NCI-H1930 (cell line): ENCODE data around the gene VGLL4.

Experiments used
- DNase-seq, 2 experiments: peaks; one replicate each; lab custom pipeline; 2025; lab: John Stamatoyannopoulos, UW

VGLL4 gene

GRCh38 chr3:11627612-11628011, 16.1 kb downstream of the VGLL4 start:
- no peak for DNase-seq

- no peak for DNase-seq
Measured at GRCh38 chr3:11626084-11626463, 17.6 kb downstream of the VGLL4 start.

DNA sequence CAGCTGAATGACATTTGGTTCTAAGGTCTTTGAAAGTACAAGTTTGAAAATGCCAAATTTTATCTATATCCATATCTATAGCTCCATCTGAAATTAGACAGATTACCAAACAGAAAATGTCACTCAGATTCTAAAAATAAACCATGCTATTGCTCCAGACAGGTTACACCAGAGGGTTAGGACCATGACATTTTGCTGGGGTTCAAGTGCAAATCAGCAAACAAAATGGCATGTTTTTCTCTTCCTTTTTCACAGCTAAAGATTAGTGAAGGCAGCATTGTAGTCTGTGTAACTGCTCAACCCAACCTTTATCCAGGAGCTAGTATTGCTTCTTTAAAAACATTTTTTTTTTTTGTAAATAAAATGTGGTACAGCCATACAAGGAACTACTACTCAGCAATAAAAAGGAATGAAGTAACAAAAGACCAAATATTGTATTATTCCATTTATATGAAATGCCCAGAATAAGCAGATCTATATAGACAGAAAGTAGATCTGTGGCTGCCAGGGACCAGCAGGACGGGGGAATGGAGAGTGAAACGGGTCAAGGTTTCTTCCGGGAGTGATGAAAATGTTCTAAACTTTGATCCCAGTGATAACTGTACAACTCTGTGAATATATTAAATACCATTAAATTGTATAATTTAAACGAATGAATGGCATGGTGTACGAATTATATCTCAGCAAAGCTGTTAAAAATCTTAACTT, 18.2 kb downstream of the VGLL4 start:
- DNase-seq, result no peak

DNA sequence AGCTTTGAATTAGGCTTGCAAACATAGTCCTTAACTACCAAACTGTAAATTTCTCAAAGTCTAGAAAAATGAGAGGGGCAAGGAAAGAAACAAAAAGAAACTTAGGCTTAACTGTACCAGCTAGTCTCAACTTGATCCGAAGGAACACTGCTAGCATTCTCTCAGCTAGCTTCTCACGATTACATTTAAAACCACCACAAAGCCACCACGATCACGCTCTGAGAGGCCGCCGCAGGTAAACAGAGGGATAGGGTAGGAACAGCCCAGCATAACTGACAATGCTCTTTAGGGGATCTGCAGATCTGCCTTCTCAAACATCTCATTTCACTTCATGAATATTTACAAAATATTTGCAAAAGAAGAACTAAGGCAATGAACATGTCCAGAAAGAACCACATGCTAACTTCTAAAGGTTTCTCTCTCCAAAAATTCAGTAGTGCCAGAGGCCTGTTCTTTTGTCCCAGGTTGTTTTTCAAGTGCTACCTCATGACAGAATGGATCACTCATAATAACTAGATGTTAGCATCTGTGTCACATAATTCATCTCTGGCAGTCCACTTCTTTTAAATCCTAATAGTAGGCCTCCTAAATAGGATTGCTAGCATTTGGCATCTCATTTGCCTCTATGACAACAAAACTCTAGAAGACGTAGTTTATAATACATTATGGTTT, 18.9 kb downstream of the VGLL4 start:
- no peak for DNase-seq

DNA sequence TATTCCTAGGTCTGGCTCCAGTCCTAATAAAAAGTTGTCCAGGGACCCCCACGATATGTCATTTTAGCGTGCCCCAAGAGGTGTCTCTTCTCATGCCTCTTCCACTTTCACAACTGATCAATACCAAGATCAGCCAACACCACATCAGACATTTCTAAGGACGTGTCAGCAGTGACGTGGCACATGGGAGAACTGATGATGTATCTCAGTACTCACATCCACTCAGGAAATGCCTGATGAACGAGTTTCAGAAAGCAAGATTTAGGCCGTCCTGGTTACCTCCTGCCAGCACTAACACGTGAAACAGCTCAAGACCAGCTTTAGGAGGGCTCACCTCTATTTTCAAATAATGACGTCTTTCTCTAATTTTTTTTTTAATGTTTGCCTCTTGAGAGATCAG, 19.6 kb downstream of the VGLL4 start:
- no peak for DNase-seq

- DNase-seq, result no peak
Measured at GRCh38 chr3:11622586-11623550, 20.8 kb downstream of the VGLL4 start.

- no peak for DNase-seq
Measured at GRCh38 chr3:11621077-11621476, 22.6 kb downstream of the VGLL4 start.

GRCh38 chr3:11619946-11620652, 23.6 kb downstream of the VGLL4 start:
- no peak for DNase-seq

DNA sequence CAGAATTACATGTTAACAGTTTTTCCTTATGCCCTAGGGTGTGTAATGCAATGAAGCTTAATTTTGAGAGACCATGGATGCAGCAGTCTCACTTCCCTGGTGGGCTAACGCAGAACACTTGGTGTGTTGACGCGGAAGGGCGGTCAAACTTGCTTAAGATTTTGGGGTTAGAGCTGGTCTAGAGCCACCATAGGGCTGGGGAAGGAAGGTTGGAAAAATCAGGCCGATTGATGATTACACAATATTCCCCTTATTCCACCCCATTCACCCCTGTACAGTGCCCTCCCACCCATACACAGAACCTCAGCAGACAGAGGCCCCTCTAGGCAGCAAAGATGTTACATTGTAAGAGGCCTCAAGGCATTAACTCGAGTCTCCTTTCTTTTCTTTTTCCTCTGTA, 24.3 kb downstream of the VGLL4 start:
- no peak for DNase-seq

DNA sequence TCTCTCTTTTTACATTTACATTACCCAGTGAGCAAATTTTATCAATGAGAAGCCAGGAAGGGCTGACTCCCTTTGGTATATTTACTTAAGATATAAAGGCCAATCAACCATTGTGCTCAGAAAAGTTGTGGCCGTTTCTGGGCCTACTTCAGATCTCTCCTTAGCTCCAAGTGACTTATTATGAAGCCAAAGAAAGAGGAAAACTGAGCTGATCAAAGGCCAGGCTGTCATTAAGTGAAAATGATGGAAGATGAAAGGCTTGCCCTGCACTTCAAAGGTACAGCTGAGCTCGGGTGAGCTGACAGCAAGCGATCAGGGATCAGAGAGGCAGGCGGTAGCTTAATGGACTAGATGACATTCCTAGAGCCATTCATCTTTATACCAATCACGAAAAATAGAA, 24.8 kb downstream of the VGLL4 start:
- DNase-seq, result no peak

DNA sequence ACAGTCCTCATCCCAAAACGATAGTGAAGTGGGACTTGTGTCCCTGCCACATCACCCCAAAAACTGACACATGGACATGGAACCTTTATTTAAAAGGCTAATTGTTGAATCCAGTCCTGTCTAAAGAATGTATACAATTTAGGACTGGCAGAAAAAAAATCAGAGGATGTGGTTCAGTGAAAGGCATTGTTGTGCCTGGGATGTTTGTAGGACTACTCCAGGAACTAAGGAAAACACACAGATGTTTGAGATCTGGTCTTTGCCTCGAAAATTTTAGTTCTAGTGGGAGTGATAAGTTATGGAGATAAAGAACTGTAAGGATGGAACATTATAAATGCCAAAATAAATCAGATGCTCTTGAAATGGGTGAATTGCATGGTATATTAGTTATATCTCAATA, 27.2 kb downstream of the VGLL4 start:
- DNase-seq, result no peak

- no peak for DNase-seq
Measured at GRCh38 chr3:11613851-11614487, 29.7 kb downstream of the VGLL4 start.

DNA sequence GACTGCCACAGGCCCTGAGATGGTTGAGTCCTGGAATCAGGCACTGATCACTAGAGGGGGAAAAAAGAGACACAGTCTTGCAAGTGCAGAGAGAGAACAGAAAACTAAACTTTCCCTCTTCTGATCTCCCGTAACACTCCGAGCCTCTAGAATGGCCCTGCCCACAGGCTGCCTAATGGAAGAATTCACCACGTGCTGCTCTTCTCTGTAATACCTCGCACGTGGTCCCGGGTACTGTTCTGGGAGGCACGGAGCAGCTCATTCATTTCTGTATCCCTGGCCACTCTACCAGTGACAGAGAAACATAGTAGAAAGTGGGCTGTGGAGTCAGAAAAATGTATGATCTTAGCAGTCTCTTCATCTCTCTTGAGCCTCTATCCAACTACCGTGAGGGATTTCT, 30.4 kb downstream of the VGLL4 start:
- DNase-seq, result no peak

DNA sequence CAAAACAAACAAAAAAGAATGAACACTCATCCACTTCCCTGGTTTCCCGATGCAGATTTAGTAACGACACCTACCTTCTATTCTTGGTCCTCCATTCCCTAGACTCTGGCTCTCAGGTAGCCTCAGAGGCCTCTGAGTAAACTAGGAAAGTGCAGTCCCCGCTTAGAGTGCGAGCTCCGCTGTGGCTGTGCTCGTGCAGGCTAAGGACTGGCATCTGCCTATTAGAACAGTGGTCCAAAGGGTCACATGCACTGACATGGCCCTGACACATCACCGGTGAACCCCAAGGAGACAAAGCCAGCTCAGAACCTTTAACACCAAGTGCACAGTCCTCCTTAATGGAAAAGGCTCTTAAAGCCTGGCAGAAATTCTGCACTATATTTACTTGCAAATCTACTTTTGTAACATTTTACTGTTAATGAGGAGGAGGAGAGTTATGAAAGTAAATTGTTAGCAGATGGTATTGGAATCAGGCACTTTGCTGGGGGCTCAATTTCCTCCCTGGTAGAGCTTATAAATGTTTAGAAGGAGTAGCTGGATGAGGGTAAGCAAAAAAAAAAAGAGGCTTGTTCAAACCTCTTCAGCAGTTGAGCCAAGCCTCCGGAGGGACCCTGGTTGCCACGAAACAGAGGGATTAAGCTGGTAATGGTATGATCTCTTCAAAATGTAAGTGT, 31.1 kb downstream of the VGLL4 start:
- DNase-seq, result no peak

GRCh38 chr3:11611341-11611799, 32.3 kb downstream of the VGLL4 start:
- no peak for DNase-seq

GRCh38 chr3:11610700-11611275, 32.9 kb downstream of the VGLL4 start:
- no peak for DNase-seq

GRCh38 chr3:11610044-11610671, 33.6 kb downstream of the VGLL4 start:
- DNase-seq, result no peak

DNA sequence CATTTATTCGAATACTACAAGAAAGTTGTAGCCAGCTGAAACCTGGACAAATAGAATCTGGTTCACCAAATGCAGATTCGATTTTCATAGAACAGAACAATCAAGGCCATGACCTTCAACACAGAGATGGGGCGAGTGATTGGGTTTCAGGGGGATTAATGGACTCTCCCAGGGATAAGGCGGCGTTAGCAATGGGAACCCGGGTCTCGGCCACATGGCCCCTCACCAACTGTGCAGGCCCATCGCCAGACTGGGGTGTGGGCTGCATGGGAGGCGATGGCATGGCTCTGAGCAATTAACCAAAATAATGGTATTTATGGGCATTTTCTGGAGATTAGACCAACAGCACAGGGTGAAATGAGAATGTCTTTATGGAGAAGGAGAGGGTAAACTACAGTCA, 34.2 kb downstream of the VGLL4 start:
- no peak for DNase-seq

GRCh38 chr3:11607816-11608215, 35.9 kb downstream of the VGLL4 start:
- DNase-seq, result no peak

- DNase-seq, result no peak
Measured at GRCh38 chr3:11606865-11607440, 36.8 kb downstream of the VGLL4 start.
